NCI-H187 treated with DMSO at 0.1 percent for 48 hours (cell line): ENCODE results near the gene NDUFAF2.
"Not testable (repeated sequence)": the region's sequence is repeated elsewhere in the genome, so short reads cannot be mapped to it uniquely, and the experiment has no call there.

ENCODE experiments used
- DNase-seq: peaks from one replicate; lab custom pipeline; 2025; lab: John Stamatoyannopoulos, UW

Gene NDUFAF2

DNA sequence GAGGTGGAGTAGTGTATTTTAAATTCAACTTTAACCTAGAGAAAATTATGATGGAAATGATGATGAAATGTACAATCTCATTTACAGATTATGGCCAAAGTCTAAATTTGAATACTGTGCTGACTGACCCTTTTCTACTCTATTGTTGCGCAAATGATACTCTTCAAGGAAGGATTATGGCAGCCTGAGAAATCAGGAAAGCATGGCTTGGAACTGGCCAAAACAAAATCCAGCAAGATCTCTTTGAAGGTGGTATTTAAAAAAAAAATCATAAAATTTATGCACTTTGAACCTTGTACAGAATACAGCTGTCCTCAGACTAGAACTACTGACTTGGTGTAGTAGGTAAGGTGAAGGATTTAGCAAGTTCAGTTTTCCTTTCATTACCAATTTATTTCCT is 105.3 kb downstream of the NDUFAF2 start:
- no peak for DNase-seq

DNA sequence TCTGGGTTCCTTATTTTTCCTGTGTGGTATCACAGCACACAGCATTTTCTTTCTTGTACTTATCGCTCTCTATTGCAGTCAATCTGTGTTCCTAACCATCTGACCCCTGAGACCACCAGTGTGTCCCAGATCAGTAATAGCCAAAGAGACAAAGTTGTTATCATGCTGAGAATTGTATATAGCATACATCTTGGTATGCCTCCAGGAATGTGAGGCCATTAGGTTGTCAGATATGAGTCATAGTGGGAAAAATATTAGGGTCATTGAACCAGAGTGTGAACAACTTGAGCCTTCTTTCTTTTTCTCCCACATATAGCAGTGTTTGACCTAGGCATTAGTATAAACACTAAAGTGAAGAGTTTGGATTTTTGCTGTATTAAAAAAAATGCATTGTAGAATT is 106.3 kb downstream of the NDUFAF2 start:
- DNase-seq = no peak

DNA sequence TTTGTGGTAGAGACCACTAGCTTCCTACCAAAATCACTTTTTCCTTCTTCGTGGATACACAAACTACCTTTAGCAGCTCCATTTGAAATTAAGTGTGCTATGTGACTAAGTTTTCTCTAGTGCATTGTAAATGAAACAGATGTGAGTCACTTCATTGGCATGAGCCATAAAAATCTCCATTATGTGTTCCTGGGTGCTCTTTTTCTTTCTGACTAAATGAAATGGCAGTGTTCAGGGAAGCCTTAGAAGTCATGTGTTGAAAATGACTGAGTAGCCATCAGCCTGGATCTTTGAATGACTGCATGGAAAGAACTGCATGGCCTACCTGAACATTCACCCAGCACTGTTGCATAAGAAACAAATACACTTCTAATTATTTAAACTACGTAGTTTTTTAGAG is 107.9 kb downstream of the NDUFAF2 start:
- no peak for DNase-seq

DNA sequence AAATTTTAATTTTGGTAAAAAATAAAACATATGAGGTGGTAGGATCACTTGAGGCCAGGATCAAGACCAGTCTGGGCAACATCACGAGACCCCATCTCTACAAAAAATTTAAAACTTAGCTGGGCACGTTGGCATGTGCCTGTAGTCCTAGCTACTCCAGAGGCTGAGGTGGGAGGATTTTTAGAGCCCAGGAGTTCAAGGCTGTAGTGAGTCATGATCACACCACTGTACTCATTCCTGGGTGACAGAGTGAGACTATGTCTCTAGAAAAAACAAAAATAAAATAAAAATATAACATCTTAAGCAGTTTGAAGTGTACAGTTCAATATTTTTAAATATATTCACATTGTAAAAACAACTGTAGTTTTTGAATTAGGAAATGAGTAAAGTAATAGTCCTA is 108.9 kb downstream of the NDUFAF2 start:
- DNase-seq = no peak

DNA sequence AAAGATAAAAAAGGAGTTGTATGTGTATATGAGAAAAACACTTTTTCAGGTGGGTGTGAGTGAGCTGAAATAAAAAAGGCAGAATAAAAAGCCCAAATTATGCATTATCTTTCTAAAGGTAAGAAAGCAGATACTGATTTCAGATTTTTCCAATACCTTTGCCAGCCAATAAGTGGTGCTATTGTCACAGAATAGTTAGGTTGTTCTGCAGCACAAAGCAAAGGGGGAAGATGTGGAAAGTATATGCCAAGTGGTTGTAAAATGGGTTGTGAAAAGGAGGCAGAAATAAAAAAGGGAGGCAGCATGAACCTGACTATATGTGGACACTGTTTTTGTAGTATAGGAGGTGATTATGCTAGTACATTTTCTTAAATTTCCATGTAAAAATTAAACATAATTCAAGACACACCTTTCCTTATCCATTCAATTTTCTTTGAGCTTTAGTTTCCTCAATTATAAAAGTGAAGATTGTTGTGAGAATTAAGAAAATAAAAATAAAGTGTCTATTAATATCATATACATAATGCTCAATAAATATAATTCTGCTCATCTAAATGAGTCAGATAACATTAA is 110.5 kb downstream of the NDUFAF2 start:
- peak; percentile 53 for DNase-seq

DNA sequence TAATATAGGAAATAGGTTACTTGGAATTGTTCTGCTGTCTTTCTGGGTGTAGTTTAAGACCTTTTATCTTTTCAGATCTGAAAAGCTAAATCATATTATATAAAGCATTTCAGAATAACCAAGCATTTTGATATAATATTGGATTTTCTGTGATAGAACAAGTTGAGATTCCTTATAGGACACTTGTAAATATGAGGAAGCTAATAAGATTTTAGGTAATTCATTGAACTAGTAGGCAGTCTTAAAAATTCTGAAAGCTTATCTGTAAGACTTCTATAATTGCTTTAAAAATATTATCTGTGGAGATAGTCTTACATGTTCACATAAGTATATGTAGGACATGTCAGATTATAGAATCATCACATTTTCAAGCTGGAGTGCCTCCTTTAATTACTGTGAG is 114.5 kb downstream of the NDUFAF2 start:
- no peak for DNase-seq

DNA sequence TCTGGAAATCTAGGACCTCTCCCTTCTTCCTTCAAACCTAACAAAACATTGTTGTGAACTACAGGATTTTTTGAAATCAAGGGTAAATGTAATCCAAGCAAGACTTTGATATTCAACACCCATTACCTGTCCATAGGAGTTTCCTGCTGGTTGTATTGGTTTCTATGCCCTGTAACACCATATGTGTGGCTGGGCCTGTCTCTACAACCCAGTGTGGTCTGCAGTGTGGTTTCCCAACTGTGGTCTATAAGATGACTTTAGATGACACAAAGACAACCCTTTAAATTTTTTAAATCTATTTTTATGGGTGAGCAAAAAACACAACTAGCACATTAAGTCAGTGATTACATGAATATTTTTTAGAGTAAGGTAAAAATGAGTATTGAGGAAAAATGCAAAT is 124.1 kb downstream of the NDUFAF2 start:
- DNase-seq = no peak

DNA sequence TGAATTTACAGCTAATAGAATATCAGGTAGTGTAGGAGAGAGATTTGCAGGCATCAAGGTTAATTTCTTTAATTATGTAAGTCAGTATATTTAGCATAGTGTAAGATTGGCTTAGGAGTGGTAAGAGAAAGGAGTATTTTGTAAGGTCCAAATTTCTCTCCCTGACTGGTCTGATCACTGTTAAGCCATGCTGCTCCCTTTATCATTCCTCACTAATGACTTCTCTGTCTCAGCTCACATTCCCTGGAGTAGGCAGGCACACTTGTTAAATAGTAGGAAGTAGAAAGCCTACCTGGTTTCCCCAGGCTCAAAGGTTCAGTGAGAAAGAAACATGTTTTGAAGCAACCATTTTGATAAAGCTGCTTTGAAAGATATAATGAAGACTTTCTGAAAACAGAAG is 126.5 kb downstream of the NDUFAF2 start:
- no peak for DNase-seq

DNA sequence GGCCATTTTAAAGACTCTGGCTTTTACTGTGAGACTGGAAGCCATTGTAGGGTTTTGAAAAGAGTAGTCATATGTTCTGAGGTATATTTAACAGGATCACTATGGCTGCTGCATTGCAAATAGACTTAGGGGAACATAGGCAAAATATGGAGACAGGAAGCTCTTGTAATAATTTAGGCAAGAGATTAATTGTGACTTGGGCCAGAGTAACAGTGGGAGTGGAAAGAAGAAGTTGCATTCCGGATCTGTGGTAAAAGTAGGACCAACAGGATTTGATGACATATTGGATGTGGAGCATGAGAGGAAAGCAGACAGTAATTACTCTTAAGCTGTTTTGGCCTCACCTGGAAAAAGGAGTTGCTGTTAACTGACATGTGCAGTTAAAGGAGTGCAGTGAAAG is 131.6 kb downstream of the NDUFAF2 start:
- DNase-seq = no peak

DNA sequence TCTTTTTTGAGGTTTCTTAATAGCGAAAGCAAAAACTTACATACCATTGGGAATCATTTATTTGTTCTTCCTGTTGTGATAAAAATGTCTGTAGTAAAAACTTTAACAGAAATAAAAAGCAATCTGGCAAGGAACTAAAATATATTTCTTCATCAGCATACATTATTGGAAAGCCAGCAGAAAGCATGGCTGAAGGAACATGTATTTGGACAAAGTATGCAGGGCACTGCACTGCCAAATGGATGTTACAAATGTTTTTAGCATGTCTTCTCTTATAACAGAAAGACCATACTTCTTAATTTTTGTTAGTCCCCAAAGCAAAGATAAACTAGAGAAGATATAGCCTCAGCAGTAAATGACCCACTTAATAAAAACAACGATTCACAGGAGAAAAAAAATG is 136.7 kb downstream of the NDUFAF2 start:
- DNase-seq = no peak

DNA sequence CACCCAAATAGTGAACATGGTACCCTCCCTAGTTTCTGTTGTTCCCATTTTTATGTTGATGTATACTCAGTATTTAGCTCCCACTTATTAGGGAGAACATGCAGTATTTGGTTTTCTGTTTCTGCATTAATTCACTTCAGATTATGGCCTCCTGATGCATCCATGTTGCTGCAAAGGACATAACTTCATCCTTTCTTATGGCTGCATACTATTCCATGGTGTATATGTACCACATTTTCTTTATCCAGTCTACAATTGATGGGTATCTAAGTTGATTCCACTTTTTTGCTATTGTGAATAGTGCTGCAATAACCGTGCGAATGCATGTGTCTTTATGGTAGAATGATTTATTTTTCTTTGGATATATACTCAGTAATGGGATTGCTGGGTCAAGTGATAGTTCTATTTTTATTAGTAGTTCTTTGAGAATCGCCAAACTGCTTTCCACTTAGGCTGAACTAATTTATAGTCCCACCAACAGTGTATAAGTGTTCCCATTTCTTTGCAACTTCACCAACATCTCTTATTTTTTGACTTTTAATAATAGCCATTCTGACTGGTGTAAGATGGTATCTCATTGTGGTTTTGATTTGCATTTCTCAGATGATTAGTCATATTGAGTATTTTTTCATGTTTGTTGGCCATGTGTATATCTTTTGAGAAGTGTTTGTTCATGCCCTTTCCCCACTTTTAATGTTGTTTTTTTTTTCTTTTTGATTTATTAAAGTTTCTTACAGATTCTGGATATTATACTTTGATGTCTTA is 137.7 kb downstream of the NDUFAF2 start:
- no peak for DNase-seq

DNA sequence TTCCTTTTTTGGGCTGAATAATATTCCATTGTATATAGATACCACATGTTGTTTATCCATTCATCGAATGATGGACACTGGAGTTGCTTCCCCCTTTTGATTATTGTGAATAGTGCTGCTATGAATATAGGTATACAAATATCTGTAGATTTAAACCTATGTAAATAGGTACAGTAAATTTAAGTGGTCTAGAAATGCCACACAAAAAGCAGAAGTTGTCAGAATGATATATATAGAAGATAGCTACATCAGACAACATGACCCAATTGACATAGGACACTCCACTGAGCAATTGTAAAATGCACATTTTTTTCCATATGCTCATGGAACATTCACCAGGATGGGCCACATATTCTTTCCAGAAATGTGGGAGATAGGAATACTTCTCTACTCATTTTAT is 139.7 kb downstream of the NDUFAF2 start:
- DNase-seq = no peak

DNA sequence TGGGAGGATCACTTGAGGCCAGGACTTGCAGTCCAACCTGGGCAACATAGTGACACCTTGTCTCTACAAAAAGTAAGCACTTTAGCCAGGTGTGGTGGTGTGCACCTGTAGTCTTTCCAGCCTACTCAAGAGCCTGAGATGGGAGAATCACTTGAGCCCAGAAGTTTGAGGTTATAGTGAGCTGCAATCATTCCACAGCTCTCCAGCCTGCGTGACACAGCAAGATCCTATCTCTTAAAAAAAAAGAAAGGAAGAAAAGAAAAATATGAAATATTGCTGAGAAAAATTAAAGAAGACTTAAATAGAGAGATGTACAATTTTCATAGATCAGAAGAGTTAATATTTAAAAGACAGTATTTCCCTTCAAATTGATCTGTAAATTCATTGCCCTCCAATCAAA is 140.9 kb downstream of the NDUFAF2 start:
- no peak for DNase-seq

DNA sequence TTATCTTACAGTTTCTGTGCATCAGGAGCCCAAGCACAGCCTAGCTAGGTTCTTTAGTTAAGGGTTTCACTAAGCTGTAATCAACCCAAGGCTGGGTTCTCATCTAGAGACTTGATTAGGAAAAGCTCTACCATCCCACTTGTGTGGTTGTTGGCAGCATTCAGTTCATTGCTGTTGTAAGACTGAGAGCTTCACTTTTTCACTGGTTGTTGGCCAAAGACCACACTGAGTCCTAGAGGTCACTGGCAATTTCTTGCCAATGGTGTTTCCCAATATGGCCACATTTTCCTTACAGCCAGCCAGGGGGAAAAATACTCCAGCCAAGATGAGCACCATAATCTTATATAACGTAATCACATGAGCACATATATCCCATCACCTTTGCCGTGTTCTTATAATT is 142.9 kb downstream of the NDUFAF2 start:
- no peak for DNase-seq

DNA sequence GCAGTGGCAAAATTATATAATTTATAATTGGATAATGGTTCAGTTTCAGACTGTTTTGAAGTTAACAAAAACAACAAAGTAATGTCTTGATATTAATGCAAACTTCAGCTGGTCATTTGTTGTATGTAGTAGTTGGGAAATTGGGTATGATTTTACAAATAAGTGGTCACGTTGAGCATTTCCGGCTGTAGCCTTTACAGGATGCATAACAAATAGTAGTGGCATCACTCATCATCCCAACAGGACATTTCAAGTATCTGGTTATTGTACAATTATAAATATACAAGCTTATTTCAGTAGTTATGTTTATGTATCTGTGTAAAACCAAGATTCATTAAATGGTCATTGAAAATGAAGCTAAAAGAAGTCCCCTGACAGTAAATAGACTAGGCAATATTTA is 144.3 kb downstream of the NDUFAF2 start:
- no peak for DNase-seq

DNA sequence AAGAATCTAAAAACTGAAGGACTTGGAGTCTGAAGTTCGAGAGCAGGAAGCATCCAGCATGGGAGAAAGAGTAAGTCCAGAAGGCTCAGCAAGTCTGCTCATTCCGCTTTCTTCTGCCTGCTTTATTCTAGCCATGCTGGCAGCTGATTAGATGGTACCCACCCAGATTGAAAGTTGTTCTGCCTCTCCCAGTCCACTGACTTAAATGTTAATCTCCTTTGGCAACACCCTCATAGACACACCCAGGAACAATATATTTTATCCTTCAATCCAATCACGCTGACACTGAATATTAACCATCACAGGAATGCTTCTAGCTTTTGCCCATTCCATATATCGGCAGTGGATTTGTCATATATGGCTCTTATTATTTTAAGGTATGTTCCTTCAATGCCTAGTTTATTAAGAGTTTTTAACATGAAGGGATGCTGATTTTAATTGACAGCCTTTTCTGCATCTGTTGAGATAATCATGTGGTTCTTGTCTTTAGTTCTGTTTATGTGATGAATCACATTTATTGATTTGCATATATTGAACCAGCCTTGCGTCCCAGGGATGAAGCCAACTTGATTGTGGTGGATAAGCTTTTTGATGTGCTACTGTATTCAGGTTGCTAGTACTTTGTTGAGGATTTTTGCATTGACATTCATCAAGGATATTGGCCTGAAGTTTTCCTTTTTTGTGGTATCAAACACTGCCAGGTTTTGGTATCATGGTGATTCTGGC is 148.2 kb downstream of the NDUFAF2 start:
- DNase-seq = not testable (repeated sequence)

DNA sequence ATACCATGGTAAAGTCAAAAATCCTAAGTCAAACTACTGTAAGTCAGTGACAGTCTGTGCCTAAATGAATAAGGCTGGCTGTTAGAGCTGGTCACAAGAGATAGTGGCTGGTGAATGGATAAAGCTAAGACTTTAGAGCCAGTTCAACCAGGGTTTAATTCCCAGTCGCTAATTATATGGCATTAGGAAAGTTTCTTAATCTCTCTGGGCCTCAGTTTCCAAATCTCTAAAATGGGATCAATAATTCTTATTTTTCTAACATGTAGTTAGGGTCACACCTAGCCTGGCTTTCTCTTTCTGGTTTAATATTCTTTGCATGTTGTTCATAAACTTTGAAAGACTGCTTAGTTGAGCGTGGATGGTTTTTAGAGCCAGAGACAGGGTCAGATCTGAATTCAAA is 152.5 kb downstream of the NDUFAF2 start:
- no peak for DNase-seq

DNA sequence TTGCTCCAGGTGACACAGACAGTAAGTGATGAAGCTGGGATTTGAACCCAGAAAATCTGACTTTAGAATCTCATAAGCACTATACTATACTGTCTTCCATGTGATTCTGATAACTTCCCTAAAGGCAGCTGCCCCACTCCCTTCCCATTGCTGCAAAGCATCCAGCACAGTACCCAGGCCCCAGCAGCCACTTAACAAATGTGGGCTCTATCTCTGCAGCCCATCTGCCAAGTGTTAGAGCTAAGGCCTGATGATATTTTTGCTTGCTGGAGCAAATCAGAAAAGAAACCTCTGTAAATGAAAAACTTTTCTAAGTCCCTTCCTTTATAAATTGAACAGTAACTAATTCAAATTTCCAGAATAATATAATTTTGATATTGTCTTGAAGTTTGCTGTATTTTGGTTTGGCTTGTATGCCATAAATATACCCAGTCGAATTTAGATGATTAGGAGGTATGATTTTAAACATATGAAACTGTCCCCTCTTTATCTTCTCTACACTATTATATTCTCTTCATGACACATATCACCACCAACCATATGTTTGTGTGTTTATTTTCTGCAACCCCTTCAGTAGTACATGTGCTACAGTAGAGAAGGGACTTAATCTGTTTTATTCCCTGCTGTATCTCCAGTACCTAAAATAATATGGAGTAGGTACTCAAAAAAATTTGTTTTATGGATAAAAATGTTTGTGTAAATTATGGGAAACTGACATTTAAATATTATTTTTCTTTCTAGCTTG is 153.4 kb downstream of the NDUFAF2 start:
- DNase-seq = no peak

DNA sequence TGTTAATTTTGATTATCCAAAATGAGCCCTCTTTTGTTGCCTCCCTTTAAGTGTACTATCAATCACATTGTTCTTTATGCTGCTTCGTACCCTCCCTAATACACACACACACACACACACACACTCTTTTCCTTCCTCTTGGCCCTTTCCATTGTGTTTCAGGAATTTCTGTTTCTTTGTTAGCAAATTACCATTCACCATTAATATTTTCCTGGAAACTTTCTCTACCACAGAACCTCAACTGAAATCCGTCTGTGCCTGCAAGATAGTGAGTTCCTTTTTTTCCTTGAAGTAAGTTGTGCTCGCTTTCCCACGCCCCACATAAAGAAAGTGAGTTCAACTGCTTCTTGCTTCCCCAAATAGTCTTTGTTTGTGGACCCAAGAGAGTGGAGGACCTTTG is 155.4 kb downstream of the NDUFAF2 start:
- no peak for DNase-seq

DNA sequence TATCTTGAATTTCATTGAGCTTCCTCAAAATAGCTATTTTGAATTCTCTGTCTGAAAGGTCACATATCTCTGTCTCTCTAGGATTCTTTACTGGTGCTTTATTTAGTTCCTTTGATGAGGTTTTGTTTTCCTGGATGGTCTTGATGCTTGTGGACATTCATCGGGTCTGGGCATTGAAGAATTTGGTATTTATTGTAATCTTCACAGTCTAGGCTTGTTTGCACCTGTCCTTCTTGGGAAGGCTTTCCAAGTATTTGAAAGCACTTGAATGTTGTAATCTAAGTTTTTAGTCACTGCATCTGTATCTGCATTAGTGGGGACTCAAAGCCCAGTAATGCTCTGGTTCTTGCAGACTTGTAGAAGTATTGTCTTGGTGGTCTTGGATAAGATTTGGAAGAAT is 169.4 kb downstream of the NDUFAF2 start:
- no peak for DNase-seq

DNA sequence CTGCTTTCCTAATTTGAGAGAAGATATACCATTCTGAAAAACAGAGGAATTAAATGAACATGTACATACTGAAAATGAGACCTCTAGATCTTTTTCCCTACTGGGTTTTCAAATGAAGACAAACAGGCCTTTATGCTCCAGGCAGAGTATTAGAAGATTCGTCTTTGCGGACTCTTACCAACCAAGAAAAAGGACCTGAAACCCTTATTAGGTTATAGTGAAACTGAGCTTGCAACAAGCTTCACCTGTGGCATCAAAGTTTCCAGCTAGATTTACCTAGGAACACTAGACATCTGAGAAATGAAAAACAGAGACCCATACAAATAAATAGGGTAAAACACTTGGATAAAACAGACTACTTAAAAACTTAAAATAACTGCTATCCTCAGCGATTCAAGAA is 171.0 kb downstream of the NDUFAF2 start:
- no peak for DNase-seq

DNA sequence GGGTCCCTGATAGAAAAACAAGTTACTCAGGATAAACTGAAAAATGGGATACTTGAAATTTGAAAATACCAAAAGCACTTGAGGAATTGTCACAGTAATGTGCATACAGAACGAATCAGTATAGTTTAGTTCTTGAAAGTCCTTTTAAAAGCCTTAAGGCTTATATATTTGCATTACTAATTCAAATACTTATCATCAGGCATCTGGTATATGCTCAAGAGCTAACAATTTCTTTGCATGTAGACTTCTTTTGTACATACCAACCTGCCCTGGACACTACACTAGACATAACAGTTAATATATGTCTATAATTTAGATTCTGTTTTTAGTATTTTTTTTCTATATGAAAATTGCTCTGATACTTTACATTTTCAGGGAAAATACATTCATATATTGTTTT is 174.1 kb downstream of the NDUFAF2 start:
- no peak for DNase-seq

DNA sequence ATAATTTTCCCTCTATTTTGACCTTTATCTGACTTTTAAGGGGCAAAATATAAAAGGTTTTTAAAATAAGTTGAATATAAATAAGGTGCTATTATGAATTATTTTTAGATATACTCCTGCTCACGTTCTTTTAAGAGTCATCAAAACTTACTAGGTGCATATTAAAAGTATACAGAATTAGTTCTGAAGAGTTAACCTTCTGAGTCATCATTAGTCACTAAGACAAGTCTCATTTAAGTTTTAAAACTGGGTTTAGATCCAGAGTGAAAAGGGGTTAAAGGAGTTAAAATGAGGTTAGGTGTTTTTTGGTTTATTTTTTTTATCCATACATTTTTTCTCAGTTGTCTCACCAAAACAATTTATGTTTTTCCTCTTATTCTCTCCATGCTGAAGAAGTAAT is 175.5 kb downstream of the NDUFAF2 start:
- DNase-seq = no peak
